ENCODE measurements around the gene PITPNM3. TPM values are rescaled to one million over a fixed set of nuclear protein-coding genes. Genes with fewer than 3 reads are reported as not detected.
"Not testable (repeated sequence)": the region's sequence is repeated elsewhere in the genome, so short reads cannot be mapped to it uniquely, and the experiment has no call there.

The PITPNM3 gene
- total RNA-seq, 2 experiments from 2014 or later, result 0.37 to 0.76 TPM

DNA sequence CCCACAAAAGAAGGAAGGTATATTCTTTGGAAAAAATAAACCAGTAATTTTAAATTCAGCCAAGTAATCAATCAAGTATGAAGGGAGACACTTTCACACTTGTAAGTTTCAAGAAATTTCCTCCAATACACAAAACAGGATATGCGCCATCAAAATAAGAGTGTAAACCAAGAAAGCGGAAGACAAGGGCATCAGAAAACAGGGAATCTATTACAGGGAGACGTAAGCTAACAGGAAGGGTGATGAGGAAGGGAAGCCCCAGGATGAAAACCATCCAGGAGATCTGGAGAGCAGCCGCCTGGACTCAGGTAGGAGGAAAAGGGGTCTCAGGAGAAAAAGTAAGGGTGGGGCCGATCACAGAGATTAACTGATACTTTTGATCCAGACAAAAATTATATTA, 31.8 kb upstream of the PITPNM3 start:
- H3K27me3 Mint-ChIP-seq, result no peaks in the 10 kb centered on the region
- H3K27ac Mint-ChIP-seq, result no peak overlapping the region
- peaks cover 3% of the 10 kb centered on the region for H3K9me3 Mint-ChIP-seq (ENCODE audit: low read depth)
- peaks cover 54% of the 10 kb centered on the region for H3K36me3 Mint-ChIP-seq
- no peak for ATAC-seq
- no peak for DNase-seq
- CTCF ChIA-PET, result no interaction called here
- no peak overlapping the region for H3K4me3 Mint-ChIP-seq
- peaks cover 7% of the 10 kb centered on the region for H3K4me1 Mint-ChIP-seq

DNA sequence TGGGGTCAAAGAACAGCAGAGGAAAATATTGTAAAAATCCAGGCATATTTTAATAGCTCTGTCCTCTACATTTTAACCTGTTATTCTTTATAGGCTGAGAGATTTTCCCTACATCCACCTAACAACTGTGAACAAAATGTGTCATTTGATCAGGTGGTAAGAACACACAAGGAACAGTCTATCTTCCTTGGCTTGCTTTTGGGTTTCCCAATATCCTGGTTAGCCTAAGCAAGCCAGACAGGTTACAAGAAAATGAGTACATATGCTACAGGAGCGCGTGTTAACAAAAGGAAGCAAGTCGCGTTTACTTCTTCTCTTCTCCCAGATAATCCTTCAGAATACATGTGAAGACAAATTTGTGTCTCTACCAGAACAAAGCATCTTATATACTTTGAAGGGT, 31.0 kb upstream of the PITPNM3 start:
- peaks cover 3% of the 10 kb centered on the region for H3K9me3 Mint-ChIP-seq (ENCODE audit: low read depth)
- no peaks in the 10 kb centered on the region for H3K27me3 Mint-ChIP-seq
- peaks cover 6% of the 10 kb centered on the region for H3K4me1 Mint-ChIP-seq
- CTCF ChIA-PET, result interaction anchor here (0.9 kb wide), 1 partner anchor 11 kb away, joined by 3 read pairs; no protein-coding TSS in a partner anchor
- H3K36me3 Mint-ChIP-seq, result peaks cover 54% of the 10 kb centered on the region
- no peak overlapping the region for H3K27ac Mint-ChIP-seq
- ATAC-seq (no peak), DNase-seq (no peak)
- H3K4me3 Mint-ChIP-seq, result no peak overlapping the region

DNA sequence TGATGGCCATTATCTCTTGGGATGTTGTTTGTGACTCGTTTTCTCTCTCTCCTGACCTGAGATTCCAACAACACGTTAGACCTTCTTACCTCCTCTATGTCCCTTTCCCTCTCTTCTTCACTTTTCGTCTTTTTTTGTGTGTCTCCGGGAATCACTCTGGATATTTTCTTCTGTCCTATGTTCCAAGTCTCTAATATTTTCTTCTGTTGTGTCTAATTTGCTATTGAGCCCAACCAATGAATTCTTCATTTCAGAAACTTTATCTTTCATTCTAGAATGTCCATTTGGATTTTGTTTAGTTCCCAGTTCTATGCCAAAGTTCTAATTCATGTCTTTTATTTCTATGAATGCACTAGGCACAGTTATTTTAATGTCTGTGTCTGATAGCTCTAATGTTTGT, 27.1 kb upstream of the PITPNM3 start:
- Mint-ChIP-seq H3K27me3 (no peaks in the 10 kb centered on the region), H3K9me3 (ENCODE audit: low read depth) (peaks cover 3% of the 10 kb centered on the region), H3K27ac (no peak overlapping the region), H3K4me3 (no peak overlapping the region), H3K36me3 (peaks cover 41% of the 10 kb centered on the region), H3K4me1 (no peaks in the 10 kb centered on the region)
- CTCF ChIA-PET, result no interaction called here
- DNase-seq (no peak), ATAC-seq (no peak)

DNA sequence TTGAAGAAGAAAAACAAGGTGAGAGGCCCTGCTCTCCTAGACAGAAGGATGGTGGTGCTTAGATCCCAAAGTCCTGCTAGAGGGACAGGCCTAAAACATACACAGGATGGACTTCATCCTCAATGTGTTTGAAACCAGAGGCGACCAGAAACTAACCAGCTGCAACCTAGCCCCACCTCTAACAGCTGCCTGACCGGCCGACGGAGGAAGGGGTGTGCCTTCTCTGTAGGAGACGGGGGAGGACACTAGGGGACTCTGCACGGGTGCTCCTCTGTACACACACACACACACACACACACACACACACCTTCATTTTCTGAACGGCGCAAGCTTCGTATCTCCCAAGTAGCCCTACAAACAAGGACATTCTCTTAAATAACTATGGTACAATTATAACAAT, 24.3 kb upstream of the PITPNM3 start:
- Mint-ChIP-seq H3K4me3 (no peak overlapping the region), H3K27ac (no peak overlapping the region), H3K36me3 (peaks cover 26% of the 10 kb centered on the region), H3K4me1 (peaks cover 3% of the 10 kb centered on the region), H3K27me3 (no peaks in the 10 kb centered on the region), H3K9me3 (ENCODE audit: low read depth) (no peaks in the 10 kb centered on the region)
- CTCF ChIA-PET, result no interaction called here
- DNase-seq (no peak), ATAC-seq (no peak)

DNA sequence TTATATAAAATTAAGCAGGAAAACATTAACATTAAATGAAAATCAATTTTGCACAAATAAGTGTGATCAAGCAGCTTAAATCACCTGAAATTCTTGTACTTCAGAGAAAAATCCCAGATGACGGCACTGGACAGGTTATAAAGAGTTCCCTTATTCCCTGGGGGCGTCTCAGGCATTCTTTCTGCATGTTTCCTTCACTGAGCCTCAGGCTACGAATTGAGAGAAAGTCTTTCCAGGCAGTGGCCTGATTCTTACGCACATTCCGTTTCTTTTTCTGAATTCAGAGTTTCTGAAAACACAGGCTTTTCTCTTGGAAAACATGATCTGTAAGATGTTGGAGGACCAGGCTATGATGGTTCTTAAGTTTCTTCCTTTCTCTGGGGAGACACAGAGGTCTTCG, 22.1 kb upstream of the PITPNM3 start:
- ATAC-seq, result no peak
- Mint-ChIP-seq H3K27me3 (no peaks in the 10 kb centered on the region), H3K27ac (no peak overlapping the region), H3K36me3 (peaks cover 8% of the 10 kb centered on the region), H3K9me3 (ENCODE audit: low read depth) (no peaks in the 10 kb centered on the region), H3K4me1 (peaks cover 12% of the 10 kb centered on the region), H3K4me3 (no peak overlapping the region)
- no peak for DNase-seq
- CTCF ChIA-PET, result interaction anchor here (0.6 kb wide), 1 partner anchor 1330 kb away, joined by 4 read pairs; no protein-coding TSS in a partner anchor

DNA sequence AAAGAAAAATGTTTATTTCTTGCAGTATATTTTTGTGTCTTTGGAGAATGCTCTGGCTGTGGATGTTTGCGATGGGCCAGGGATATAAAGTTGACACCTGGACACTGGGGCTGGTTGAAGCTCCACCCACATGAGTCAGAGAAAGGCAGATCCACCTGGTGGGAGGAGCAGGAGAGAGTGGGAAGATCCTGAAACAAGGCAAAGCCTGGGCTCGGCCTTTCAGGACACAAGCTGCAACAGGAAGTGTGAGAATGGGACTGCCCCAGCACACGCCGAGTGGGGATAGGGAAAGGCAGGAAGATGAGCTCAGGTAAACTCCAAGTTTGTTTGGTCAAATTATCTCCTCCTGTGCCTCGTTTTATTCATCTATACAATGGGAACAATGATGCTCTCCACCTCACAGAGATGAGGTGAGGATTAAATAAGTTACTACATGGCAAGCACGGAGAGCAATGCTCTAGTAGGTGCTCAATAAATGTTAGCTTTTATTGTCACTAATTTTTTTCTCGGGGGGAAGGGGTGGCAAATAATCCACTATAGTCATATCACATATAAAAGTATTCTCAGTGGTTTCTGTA, 21.4 kb upstream of the PITPNM3 start:
- peaks cover 12% of the 10 kb centered on the region for H3K4me1 Mint-ChIP-seq
- no peaks in the 10 kb centered on the region for H3K9me3 Mint-ChIP-seq (ENCODE audit: low read depth)
- DNase-seq (no peak), ATAC-seq (no peak)
- H3K36me3 Mint-ChIP-seq, result peaks cover 2% of the 10 kb centered on the region
- H3K27ac Mint-ChIP-seq, result no peak overlapping the region
- H3K4me3 Mint-ChIP-seq, result no peak overlapping the region
- CTCF ChIA-PET, result interaction anchor here (0.6 to 1.8 kb wide), 3 partner anchors 22 to 1330 kb away, joined by 3 to 5 read pairs (median 4); no protein-coding TSS in a partner anchor
- no peaks in the 10 kb centered on the region for H3K27me3 Mint-ChIP-seq

DNA sequence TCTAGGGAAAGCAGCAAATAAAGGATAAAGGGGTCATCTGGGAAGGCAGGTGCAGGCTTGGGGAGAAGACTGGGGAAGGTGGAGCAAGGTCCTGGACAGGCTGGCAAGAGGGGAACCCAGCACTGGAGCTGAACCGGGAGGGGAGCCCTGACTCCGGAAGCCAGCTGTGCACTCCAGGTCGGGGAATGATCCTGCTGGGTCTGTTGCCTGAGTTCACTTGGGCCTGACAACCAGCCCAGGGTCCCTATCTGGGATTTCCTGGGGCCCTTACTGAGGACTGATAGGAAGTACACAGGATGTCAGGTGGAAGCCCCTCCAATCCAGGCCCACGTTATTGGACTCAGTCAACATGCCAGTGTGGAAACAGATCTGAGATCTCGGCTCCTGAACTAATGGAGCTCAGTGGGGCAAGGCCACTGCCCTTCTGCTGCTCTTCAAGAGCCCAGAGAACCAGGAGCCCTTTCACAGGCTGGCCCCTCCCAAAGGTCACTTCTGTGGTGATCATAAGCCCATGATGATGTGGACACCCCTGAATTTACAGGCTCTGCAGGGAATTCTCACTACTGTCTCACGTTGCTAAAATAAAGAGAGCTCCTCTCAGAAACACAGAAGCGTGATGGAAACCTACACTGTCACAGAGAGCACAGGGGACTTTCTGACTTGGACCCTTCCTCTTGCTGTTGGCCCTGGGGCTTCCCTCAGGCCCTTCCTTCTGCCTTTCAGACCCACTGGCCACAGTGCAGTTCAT, 19.9 kb upstream of the PITPNM3 start:
- Mint-ChIP-seq H3K27ac (no peak overlapping the region), H3K36me3 (peaks cover 2% of the 10 kb centered on the region), H3K27me3 (no peaks in the 10 kb centered on the region), H3K4me1 (peaks cover 12% of the 10 kb centered on the region), H3K9me3 (ENCODE audit: low read depth) (no peaks in the 10 kb centered on the region), H3K4me3 (no peak overlapping the region)
- DNase-seq (no peak), ATAC-seq (no peak)
- CTCF ChIA-PET, result interaction anchor here (1.4 to 1.8 kb wide), 2 partner anchors 11 to 103 kb away, joined by 3 to 5 read pairs; no protein-coding TSS in a partner anchor

DNA sequence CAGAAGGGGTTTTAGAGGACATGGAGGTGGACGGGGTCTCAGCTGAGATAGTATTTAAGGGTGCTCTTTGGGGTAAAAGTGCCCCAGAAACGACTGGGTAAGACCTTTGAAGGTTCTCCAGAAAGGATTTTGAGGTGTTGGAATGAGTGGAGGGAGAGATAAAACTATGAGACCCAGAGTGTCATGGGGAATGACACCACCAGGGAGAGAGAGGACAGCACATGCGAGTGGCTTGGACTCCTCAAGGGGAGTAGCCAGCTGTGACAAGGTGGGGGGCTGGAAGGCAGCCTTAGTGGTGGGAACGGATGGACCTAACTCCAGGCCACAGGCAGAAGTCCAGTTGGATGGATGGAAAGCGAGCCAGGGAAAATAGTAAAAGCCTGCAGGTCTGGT, 19.2 kb upstream of the PITPNM3 start:
- DNase-seq (no peak), ATAC-seq (no peak)
- Mint-ChIP-seq H3K4me3 (no peak overlapping the region), H3K27me3 (no peaks in the 10 kb centered on the region), H3K9me3 (ENCODE audit: low read depth) (no peaks in the 10 kb centered on the region), H3K27ac (peak overlapping the region; percentile 45), H3K4me1 (peaks cover 12% of the 10 kb centered on the region), H3K36me3 (peaks cover 2% of the 10 kb centered on the region)
- CTCF ChIA-PET, result interaction anchor here (1.4 kb wide), 1 partner anchor 12 kb away, joined by 3 read pairs; no protein-coding TSS in a partner anchor

DNA sequence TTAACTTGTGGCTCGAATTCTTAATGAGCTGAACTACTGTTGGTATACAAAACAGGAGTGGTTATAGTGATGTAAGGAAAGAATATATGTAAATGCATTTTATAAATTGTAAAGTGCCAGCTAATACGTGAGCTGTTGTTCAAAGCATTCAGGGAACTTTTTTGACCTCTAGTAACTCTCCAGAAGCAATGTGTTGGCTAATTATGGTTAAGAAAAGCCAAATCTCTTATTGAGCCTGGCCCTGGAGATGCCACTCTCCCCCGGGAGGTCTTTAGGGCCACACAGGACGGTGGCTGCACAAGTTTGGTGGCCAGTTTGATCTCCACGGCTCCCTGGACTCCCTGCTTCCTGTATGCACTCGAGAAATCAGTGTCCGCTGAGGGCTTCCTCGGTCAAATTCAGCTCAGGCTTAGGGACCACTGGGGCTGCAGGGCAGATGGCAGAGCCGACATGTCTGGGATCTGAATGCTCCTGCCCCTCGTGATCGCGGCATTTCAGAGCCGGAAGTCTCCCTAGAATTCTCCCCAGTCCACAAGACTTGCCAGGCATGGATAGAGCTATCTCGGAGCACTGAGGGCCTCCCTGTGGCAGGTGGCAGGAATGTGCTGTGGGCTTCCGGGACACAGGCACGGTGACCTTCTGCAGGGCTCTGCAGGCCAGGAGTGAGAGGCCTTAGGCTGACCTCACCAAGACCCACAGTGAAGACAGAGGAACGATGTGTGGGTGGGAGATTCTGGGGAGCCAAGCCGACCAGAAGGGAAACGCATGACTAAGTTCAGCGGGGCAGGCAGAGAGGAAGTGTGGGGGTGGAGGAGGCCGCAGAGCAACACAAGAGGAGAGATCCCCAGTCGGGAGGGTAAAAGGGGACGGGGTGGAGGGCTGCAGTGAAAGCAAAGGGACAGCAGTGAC, 18.6 kb upstream of the PITPNM3 start:
- no peaks in the 10 kb centered on the region for H3K27me3 Mint-ChIP-seq
- H3K4me3 Mint-ChIP-seq, result no peak overlapping the region
- H3K36me3 Mint-ChIP-seq, result peaks cover 2% of the 10 kb centered on the region
- H3K27ac Mint-ChIP-seq, result peak overlapping the region; percentile 45
- H3K9me3 Mint-ChIP-seq (ENCODE audit: low read depth), result no peaks in the 10 kb centered on the region
- CTCF ChIA-PET, result no interaction called here
- peak; percentile 88 for ATAC-seq
- peak; percentile 69 for DNase-seq
- peaks cover 12% of the 10 kb centered on the region for H3K4me1 Mint-ChIP-seq

DNA sequence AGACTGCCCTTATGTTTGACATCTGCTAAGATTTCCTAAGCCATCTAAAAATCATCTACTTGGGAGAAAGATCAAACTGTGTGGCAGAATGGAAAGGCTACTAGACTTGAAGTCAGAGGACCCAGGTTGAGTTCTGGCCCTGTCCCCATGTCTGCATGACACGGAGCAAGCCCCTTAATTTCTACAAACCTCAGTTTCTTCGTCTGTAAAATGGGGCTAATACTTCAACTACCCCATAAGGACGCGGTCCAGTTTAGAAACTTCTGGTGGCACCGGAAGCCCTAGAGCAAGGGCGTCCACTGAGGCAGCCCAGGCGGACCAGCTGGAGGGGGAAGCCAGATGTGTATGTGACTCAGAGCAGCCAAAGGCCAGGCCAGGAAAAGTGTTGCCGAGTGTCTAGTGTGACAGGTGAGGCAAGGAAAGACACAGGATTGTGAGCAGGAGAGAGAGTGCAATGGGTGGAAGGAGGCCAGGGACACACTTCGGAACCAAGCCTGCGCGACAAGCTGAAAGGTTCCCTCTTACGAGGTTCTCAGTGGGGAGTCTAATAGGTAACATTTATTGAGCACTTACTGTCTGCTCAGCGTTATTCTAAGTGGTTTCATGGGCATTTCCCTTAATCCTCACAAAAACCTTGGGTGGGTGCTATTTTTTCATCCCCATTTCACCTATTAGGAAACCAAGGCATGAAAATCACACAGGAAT, 17.8 kb upstream of the PITPNM3 start:
- Mint-ChIP-seq H3K4me1 (peaks cover 12% of the 10 kb centered on the region), H3K9me3 (ENCODE audit: low read depth) (no peaks in the 10 kb centered on the region), H3K27ac (no peak overlapping the region), H3K4me3 (no peak overlapping the region), H3K36me3 (peaks cover 2% of the 10 kb centered on the region), H3K27me3 (no peaks in the 10 kb centered on the region)
- no peak for DNase-seq
- ATAC-seq, result no peak
- CTCF ChIA-PET, result no interaction called here

DNA sequence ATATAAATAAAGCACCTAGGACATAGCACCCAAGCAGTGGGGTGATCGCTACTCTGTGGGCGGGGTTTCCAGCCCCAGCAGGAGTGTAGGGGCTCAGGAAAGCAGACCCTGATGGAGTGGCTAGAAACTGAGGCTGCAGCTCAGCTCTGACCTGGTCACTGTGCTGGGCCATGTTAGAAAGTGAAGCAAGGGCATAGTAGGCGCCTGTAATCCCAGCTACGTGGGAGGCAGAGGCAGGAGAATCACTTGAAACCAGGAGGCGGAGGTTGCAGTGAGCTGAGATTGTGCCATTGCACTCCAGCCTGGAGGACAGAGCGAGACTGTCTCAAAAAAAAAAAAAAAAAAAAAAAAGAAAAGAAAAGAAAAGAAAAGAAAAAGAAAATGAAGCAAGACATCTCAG, 17.1 kb upstream of the PITPNM3 start:
- peaks cover 12% of the 10 kb centered on the region for H3K4me1 Mint-ChIP-seq
- not testable (repeated sequence) for ATAC-seq; H3K36me3 Mint-ChIP-seq; H3K9me3 Mint-ChIP-seq (ENCODE audit: low read depth); H3K27ac Mint-ChIP-seq; DNase-seq; H3K27me3 Mint-ChIP-seq; H3K4me3 Mint-ChIP-seq
- CTCF ChIA-PET, result interaction anchor here (0.7 kb wide), 1 partner anchor 1287 kb away, joined by 3 read pairs; no protein-coding TSS in a partner anchor

DNA sequence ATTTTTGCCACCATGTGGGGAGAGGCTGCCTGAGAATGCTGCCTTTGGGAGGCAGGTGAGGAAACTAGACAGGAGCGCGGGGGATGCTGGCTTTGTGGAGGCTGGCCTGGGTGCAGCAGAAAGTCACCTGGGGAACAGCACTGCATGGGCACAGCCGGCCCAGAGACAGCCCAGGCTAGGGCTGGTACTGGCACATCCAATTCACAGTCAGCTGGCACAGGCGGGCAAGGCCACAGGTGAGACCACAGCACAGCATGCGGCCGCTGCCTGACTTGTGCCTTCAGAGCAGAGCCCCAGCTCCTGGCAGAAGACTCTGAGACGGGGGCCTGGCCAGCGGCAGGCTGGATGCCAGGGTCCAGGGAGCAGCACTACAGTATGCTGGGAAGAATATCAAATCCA, 16.6 kb upstream of the PITPNM3 start:
- CTCF ChIA-PET, result interaction anchor here (0.7 kb wide), 1 partner anchor 1287 kb away, joined by 3 read pairs; no protein-coding TSS in a partner anchor
- no peaks in the 10 kb centered on the region for H3K27me3 Mint-ChIP-seq
- H3K27ac Mint-ChIP-seq, result no peak overlapping the region
- DNase-seq (no peak), ATAC-seq (no peak)
- H3K4me3 Mint-ChIP-seq, result no peak overlapping the region
- H3K9me3 Mint-ChIP-seq (ENCODE audit: low read depth), result no peaks in the 10 kb centered on the region
- H3K36me3 Mint-ChIP-seq, result peaks cover 2% of the 10 kb centered on the region
- H3K4me1 Mint-ChIP-seq, result peaks cover 12% of the 10 kb centered on the region

DNA sequence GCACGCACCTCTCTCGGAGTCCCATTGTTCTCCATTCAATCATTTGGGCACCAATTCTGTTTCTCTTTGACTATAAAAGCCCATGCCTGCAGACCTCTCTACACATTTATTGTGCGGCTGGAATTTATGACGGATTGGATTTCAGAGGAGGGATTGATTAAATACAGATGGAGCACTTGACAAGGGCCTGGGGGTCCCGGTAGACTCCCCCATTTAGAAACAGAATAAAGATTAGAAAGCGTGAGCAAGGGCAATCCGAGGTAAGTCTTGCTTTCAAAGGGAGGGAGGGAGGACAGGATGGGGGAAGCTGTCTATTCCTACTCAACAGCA, 15.1 kb upstream of the PITPNM3 start:
- no peak overlapping the region for H3K4me3 Mint-ChIP-seq
- H3K4me1 Mint-ChIP-seq, result peaks cover 12% of the 10 kb centered on the region

More for the DNA sequence above, 15.1 kb upstream of the PITPNM3 start:
- DNase-seq (no peak), ATAC-seq (no peak)
- Mint-ChIP-seq H3K27me3 (no peaks in the 10 kb centered on the region), H3K27ac (no peak overlapping the region), H3K9me3 (ENCODE audit: low read depth) (no peaks in the 10 kb centered on the region), H3K36me3 (no peaks in the 10 kb centered on the region)
- CTCF ChIA-PET, result no interaction called here
